Renal pelvis (tissue), 4 donors: ENCODE measurements around the gene PCTP. TPM values are rescaled to one million over a fixed set of nuclear protein-coding genes. Genes with fewer than 3 reads are reported as not detected.

Experiments used
- DNase-seq: peaks from one replicate; pipeline ENCODE4 v3.0.0-alpha.2; 2013
- polyA plus RNA-seq, 3 donors: library from polyadenylated mRNA; unstranded; fragments of 120-200 nt; gene quantifications; one replicate each; pipeline ENCODE4 v1.2.1, GENCODE V29; 2013; ENCODE audit not compliant: insufficient read length in 3 of 3

PCTP gene
- polyA plus RNA-seq, 3 donors = 31.6 to 32.8 (median 31.8) TPM

GRCh38 chr17:55747209-55747608 is 3.6 kb upstream of the PCTP start:
- no peak for DNase-seq

DNA sequence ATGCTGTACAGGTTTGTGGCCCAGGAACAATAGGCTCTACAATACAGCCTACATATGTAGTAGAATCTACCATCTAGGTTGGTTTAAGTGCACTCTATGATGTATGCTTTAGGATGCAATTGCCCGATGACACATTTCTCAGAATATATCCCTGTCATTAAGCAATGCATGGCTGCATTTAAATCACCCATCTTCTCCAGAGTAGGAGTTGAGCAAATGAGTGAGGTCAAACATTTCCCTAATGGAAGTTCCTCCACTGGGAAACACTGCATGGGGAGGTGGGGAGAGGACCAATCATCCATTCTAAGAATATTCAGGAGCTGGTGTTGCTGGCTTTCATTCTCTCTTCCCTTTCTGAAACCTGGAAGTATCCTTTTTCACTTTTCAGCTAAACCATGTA is 2.0 kb upstream of the PCTP start:
- DNase-seq = no peak

- no peak for DNase-seq
Observed at GRCh38 chr17:55749985-55750384, 866 bp upstream of the PCTP start.

GRCh38 chr17:55751720-55752250 is 934 bp downstream of the PCTP start:
- no peak for DNase-seq

DNA sequence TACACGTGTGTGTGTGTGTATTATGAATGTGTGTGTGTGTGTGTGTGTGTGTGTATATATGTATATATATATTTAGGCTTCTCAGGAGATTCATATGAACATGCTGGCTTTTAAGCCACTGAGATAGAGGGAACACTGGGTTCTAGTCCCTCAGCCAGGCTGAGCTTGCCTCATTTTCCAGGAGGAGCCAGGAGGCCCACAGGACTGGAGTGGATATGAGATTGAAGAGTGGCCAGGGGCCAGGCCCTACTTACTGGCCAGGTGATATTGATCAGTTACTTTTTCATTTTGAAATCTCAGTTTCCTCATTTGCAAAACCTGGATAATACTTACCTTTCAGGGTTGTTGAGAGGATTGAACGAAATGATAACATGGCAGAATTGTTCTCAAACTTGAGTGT is 5.8 kb downstream of the PCTP start:
- no peak for DNase-seq

DNA sequence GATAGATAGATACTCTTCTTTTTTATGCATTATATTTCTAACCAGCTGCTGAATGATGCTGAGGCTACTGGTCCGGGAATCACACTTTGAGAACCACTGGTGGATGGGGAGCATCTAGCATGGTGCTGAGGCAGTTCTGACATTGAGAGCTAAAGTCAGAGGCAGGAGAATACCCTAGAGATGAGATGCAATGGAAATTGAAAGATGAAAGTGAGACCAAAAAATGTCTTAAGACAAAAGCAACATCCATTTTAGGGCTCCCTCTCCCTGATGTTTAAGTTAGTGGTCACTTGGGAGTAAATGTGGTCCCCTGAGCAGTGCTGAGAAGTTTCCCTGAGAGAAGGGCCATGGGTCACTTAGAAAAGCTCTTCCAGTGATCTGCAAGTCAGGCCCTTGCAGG is 6.8 kb downstream of the PCTP start:
- no peak for DNase-seq

DNA sequence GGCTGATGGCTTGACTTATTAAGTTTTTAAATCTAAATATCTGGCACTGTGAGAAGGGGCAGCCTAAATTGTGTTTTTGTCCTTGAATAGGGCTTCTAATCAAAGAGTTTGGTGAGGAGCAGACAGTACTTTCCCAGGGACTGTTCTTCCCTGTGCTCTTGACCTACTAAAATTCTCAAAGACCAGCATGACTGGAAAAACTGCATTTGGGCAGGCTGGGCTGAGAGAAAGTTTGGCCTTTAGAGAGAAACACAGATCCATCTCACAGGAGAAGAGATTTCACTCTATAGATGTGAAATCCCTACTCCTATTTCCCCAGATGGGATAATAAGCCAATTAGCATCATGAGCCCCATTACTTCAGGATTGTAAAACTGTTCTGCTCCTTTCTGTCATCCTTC is 7.3 kb downstream of the PCTP start:
- no peak for DNase-seq

- DNase-seq = no peak
Observed at GRCh38 chr17:55760643-55761355, 9.9 kb downstream of the PCTP start.

DNA sequence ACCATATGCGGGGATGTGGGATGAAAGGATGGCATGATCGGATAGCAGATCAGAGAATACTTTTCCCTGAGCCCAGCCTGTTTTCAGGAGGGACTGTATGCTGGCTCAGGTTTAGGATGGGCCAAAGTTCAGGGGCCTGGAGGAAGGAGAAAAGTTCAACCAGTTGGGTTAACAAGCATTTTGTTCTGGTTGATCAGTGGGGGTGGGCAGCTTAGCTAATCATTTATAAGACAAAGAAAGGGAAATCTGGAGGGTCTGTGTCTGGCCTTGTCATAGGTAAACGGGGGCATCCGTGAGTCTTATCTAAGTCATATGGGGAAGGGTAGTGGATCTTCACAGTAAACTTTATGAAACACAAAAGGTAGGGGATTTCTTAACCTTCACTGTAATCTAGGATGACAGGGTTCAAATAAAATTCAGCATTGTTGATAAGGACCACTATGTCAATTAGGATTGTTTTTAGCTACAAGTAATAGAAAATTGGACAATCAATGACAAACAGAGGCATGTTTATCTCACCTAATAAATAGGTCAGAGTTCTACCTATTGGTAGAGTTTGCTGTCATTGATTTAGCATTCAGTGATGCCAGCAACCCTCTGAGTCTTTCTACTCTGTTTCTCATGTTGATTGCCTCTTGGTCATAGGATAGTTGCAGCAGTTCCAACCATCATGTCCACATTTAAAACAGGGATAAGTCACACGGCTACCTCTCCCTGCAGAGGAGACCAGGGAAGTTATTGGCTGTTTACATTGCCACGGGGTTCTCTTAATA is 11.4 kb downstream of the PCTP start:
- DNase-seq = no peak

DNA sequence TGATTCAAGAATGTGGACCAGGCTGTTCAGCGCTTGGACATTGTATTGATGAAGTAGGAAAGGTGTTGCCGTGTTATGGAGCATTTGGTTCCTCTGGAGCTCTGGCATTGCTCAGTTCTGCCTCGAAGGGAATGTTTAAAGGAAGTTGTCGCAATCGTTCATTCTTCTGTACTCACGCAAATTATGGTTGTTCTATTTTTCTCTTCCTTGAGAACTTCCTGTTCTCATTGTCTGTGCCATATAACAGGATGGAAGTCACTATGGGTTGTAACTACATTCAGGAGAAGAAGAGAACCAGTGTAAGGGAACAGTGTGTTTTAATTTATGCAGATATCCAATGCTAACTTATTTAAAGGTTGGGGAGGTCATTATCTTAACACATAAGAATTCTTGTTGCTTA is 13.0 kb downstream of the PCTP start:
- DNase-seq = no peak

DNA sequence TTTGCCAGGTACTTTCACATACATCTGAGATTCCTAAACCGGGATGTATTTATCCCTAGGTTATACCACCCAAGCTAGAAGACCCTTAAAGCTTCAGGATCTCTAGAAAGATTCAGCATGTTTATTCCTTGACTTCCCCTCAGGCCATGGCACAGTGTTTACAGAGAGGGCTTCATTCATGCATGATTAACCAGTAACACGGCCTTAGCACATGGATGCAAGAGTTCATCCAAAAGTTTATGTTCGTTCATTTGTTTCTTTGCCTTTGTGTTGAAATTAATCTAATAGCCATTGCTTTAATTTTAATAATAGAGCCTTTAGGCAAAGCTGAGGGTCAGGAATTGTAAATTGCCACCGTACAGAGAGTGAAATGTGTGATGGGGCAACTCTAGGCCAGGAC is 13.8 kb downstream of the PCTP start:
- no peak for DNase-seq

DNA sequence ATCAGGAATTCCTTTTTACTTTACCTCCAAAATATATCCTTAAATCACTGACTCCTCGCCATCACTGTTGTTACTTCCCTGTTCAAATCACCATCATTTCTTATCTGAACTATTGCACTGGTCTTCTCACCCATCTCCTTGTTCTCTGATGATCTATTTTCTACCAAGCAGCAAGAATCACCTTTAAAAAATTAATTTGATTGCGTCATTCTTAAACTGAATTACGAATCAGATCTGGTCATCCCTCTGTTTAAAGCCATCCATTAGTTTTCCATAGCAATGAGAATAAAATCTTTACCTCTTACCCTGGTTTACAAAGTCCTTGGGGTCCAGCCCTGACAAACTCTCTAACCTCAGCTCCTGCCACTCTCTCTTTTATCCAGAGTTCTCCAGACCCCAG is 14.6 kb downstream of the PCTP start:
- DNase-seq = no peak

DNA sequence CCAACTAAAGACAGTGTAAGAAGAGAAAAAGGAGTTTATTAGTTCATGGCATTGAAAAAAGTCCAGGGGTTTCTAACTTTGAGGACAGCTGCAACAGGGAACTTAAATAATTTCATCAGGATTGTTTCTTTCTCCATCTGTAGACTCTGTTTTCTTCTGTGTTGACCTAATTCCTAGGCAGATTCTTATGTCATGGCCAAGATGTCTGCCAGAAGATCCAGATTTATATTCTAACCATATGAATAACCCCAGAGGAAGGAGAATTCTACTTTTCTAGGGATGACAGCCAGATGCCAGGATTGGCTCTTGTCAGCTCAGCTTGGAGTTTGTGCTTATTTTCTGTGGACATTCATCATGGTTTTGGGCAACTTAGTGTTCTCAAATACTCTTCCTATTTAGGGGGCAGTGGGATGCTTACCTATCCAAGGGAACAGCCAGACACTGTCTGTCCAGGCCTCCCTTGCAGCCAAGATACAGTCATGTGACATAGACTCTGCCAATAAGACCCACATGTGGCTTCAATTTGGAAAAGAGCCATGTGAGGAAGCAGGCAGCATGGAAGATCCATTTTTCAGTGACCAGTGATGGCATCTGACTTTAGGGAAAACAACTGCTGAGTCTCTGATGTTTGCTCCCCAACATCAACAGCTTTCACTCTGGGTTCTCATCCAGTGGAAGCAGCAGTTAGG is 18.2 kb downstream of the PCTP start:
- no peak for DNase-seq

- no peak for DNase-seq
Observed at GRCh38 chr17:55769625-55770000, 18.8 kb downstream of the PCTP start.

DNA sequence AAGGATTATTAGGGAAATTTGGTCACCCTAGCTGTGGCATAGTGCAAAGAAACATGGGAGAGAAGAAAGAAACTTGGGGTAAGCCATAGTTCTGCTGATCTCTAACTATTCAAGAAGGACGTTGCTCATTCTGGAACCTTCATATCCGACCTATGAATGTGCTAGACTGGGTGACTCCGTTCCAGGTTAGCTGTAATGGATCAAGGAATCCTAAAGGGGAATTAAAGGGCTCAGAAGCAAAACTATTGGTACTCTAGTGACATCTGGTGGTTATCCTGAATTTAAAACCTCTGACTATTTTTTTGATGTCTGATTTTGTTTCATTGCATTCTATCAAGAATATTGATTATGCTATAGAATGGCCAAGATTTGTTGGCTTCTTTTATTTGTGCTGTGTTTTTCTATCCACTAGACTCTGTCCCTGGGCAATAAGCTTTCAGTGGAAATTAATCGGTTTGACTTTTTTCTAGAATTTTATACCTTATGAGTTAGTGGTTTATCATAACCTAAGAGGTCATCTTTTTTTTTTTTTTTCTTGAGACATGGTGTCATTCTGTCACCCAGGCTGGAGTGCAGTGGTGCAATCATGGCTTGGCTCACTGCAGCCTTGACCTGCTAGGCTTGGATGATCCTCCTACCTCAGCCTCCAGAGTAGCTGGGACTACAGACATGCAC is 19.5 kb downstream of the PCTP start:
- DNase-seq = peak; percentile 61

DNA sequence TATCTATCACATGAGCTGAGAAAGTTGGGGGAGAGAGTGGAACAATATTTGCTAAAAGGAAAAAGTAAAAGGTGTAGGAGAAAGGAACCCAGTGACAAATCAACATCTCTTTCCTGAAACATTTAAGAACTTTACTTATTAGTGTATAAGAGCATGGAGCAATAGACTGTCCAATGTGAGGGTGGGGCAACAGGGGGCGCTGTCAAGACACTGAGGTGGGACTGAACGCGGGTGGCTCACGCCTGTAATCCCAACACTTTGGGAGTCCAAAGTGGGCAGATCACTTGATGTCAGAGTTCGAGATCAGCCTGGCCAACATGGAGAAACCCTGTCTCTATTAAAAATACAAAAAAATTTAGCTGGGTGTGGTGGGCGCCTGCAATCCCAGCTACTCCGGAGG is 21.2 kb downstream of the PCTP start:
- no peak for DNase-seq

DNA sequence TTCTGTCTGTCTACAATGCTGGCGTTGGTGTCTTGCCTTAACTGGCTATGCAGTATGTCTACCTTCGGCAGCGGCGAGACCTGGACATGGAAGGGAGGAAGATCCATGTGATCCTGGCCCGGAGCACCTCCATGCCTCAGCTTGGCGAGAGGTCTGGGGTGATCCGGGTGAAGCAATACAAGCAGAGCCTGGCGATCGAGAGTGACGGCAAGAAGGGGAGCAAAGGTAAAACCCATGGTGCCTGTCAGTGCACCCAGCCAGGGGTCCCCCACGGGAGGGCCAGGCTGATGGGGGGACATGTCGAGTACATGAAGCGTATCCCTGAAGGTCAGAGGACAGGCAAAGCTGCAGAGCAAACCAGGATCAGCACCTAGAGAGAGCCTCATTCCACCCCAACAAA is 22.8 kb downstream of the PCTP start:
- no peak for DNase-seq

DNA sequence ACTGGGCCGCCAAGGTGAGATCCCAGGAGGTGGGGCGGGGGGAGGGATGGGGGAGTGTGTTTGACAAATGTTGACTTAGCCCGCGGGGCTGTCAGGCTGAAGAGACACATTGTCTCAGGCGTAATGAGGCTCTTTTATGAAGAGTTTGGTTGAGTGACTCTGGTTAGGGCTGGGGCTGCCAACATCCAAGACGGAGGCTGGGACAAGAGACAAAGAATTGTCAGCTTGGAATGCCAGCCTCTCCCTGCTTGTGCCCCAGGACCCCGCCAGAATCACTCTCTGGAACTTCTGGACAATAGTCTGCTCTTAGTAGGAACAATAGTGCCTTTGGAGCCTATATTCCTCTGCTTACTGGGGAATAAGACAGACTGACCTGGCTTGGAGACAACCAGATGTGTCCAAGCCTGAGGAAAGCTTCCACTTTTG is 24.0 kb downstream of the PCTP start:
- peak; percentile 71 for DNase-seq

- DNase-seq = no peak
Observed at GRCh38 chr17:55776271-55776670, 25.4 kb downstream of the PCTP start.

- DNase-seq = no peak
Observed at GRCh38 chr17:55777471-55777971, 26.7 kb downstream of the PCTP start.

DNA sequence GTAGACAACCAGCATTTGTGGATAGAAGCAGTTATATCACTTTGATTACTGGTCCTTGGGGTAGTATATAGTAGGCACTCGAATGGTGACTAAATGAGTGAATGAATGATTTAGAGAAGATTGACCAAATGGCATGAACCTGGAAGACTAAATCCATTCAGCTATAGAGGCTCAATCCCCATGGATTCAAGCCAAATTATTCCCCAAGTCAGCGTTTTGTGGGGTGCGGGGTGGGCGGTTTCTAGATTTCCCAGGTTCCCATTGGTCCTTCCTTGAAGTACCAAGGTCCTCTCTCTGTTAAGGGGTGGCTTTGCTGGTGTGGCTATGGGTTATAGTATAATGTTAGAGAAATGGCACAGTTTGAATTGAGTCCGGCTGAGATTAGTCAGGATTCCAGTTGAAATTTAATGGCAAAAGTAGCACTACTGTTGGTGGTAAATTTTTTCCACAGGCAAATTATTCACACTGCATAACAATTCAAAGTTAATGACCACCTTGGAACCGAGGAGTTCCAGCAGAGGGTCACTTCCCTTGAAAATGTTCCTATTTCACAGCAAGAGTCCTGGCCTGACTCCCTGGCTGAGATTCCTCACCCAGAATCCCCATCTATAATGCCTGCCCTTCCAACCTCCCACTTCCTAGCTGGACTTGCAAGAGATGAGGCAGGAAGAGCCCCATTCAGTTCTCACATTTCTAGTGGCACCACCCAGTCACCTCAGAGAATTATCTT is 27.7 kb downstream of the PCTP start:
- DNase-seq = no peak
